NCI-H2107 treated with DMSO at 0.1 percent for 48 hours (cell line): Measurements from ENCODE around the gene PDE6B.
"Not testable (repeated sequence)": the region's sequence is repeated elsewhere in the genome, so short reads cannot be mapped to it uniquely, and the experiment has no call there.

Source experiments
- DNase-seq: peaks from one replicate; lab custom pipeline; 2025; ENCODE audit not compliant: unreplicated experiment; lab: John Stamatoyannopoulos, UW

Gene PDE6B

DNA sequence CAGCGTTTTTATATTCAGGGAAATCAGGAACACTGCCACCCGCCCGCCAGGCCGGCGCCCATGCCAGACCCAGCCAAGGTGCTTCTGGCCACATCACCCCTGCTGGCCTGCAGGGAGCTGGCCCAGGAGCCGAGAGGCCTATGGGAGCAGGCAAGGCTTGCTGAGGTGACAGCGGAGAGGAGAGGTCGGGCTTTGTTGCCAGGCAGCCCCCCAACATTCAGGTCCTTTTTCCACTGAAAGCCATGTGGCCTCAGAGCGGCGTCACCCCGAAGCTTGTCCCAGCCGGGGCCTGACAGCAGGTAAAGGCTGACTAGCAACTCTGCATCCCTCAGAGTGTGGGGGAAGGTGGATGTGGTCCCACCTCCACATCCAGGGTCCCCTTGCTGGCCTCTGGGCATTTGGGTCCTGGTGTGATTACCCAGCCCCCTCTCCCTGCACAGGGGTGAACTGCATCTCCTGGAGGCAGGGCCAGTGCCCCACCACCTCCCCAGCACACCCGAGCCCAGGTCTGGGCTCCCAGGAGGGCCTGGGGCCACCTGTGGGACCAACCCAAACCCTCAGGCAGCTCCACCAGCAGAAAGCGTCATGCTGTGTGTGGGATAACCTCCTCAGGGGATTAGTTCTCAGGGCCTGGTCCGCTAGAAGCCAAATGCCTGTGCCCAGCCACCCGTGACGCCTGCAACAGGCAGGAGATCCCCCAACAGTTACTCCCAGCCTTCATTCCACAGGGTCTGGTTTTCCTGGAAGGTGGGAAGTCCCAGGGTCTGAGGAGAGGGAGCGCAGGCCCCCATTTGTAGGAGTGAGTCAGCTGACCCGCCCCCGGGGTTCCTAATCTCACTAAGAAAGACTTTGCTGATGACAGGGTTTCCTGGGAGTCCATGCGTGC, at the start of gene PDE6B:
PDE6B (plus strand) TSS at position 869 of the 886 bp plus-strand sequence. CDS start 54 bp downstream, outside the sequence.
- DNase-seq, result no peak

DNA sequence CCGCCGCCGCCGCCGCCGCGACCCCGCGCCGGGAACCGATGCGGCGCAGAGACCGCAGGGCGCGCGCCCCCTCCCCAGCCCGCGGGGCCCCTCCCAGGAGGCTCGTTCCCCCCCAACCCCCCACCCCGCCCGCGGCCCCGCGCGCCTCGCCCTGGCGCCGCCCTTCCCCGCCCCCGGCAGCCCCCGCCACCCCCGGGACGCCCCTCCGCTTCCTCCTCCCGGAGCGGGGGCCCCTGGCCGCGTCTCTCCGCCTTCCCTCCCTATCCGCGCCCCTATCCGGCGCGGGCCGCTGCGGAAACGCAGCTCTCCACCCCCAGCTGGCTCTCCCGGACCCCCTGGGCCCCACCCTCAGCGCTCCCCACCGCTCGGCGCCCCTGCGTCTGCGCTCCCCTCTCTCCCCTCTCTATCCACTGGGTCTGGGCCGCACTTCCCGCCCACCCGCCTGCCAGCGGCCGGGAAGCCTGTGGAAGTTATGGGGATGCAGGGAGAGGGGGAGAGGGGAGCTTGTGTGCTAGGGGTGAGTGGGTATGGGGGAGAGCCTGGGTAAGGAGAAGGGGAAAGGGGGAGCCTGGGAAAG, 49.0 kb upstream of the PDE6B start, which contains the start of gene TMEM271:
TMEM271 (minus strand) TSS at position 51 of the 577 bp plus-strand sequence. CDS start 233 bp downstream, outside the sequence.
- no peak for DNase-seq

DNA sequence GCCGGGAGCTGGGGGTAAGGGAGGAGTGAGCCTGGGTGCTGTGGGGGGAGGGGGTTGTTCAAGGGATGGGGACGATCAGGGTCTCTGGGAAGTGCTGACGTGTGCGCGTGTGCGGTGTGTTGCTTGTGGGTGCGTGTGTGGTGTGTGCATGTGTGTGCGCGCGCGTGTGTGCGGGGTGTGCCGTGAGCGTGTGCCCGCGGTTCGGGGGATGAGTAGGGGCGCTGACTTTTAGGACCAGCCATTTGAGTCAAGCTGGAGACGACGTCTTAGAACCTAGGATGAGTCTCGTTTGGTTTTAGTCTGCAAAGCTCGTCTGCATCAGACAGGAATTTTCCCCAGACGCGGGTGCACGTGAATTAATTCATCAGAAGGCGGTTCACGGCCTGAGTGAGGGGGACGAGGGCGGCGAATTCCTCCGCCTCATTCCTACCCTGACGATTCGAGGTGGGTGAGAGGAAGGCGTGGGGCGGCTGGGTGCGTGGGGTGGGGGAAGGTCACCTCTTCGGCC, 48.3 kb upstream of the PDE6B start:
- DNase-seq, result no peak

DNA sequence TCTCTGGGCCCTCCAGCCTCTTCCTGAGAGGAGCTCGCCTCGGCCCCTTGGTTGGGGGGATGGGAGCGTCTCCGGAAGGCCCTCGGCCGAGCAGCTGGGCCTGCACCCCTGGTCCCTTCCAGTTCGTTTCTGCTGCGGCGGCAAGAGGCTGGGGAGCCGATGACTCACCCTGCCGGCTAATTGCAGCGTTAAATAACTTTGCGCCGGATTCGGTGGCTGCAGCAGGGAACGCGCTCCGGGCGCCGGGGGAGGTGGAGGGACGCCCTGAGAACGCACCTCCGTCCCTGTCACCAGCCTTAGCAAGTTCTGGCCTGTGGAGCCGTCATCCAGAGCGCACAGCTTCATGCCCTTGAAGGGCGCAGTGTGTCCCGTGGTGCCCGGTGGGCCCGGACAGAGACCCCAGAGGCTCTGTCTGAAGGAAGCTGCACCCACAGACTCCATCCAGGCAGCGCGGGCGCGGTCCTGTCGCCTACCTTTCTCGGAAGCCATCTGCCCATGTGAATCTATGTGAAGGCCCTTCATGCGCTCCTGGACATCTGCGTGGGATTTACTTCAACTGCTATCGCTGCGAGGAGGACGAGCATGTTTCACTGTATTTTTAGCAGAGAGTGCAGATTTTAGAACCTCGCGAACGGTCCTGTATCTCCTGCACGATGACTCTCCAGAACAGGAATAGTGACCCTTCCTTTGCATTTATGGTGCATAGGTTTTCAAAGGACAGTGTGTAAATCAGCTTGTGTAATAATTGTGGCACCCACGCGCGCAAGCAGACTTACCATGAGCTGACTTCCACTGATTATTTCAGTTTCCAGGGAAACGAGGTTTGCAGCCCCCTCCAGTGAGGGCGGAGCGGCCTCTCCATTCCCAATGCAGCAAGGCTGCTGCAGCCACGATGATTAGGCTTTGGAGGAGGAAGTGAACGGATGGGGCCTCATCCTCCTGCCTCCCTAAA, 47.6 kb upstream of the PDE6B start:
- no peak for DNase-seq

DNA sequence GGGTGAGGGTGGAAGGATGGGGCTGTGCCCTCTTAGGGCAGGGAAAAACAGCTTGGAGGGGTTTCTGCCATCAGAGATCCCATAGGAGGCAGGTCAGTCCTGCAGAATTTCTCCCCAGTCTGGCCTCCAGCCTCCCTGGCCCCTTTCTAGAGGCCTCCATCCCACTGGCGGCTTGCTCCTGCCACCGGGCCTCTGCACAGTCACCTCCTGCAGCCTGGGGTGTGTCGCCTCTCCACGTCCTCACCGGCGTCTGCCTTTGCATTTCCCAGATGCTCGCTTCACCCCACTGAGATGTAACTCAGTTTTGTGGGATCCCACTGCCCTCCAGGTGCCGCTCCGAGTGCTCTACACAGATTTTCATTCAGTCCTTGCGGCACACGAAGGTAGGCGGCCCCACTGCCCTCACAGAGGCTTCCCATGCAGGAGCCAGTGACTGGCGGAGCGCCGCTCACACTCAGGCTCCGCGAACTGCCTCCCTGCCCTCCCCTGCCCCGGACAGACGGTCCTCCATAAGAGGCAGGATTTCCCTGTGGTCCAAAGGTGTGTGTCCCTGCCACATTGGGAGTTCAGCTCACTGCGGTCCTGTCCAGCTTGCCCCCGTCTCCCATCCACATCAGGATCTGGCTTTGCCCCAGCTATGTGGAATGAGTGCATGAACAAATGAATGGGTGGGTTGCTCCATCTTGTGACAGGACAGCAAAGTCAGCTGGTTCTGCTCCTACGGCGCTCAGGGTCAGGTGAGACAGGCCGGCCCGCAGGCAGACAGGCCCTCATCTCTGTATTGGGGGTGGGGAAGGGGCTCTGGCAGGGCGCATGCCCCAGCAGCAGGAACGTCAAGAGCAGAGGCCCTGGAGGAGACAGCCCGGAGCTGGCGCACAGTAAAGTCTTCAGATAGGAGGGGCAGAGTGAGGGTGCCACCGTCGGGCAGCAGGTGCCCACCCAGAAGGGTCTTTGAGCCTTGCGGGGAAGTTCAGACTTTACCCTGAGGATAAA, 46.6 kb upstream of the PDE6B start:
- no peak for DNase-seq

DNA sequence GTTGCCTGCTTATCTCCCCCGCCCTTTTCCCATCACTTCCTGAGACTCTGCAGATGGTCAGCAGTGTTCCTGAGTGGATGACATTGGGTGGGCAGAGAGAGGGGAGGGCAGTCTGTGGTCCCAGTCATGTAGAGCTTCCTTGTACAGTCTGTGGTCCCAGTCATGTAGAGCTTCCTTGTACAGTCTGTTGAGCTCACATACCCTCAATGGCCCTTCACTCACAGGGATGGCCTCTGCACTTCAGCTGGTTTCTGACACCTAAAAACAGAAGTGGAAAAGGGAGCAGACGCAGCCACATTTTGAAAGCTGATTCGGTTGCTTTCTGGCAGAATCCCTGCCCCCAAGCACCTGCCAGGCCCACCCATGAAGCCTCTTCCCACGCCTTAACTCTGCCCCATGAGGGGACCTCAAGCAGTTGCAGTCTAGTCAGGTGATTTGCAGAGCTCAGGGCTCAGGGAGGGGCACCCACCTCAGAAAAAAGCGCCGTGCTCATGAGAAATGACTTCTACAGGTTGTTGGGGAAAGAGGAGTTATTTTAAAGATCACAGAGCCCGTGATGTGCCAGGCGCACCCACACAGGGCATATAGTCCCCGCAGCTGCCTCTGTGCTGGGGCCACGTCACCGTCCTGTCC, 45.7 kb upstream of the PDE6B start:
- DNase-seq, result no peak

DNA sequence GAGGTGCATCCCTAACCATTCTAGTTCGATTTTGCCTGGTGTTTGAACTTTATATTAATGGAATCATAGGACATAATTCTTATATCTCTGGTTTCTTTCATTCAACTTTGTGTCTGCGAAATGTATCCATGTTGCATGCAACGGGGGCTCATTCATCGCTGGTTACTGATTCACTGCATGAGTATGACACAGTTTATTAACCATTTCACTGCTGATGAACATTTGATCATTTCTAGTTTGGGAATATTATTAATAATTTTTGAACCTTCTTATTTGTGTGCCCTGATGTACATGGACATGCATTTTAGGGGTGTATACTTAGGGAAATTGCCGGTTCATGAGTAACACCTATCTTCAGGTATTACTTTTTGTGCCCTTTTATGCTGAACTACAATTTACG, 44.2 kb upstream of the PDE6B start:
- DNase-seq, result no peak

DNA sequence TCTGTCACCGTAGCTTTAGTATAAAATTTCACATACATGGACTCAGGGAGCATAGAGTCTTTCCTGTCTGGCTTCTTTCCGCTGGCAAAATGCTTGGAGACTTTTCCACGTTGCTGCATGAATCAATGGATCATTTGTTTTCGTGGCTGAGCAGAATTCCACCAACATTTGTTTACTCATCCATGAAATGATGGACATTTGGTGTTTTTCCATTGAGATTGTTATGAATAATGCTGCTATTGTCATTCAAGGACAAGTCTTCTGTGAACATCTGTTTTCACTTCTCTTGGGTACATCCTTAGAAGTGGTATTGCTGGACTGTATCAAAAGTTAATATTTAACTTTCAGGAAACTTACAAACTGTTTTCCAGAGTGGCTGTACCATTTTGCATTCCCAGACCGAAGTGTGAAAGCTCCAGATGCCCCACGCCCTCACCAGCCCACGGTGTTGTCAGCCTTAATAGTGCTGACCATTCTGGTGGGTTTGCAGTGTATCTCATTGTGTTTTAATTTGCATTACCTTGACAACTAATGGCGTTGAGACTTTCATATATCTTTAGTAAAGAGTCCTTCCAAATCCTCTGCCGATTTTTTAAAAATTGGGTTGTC, 43.5 kb upstream of the PDE6B start:
- DNase-seq, result no peak

DNA sequence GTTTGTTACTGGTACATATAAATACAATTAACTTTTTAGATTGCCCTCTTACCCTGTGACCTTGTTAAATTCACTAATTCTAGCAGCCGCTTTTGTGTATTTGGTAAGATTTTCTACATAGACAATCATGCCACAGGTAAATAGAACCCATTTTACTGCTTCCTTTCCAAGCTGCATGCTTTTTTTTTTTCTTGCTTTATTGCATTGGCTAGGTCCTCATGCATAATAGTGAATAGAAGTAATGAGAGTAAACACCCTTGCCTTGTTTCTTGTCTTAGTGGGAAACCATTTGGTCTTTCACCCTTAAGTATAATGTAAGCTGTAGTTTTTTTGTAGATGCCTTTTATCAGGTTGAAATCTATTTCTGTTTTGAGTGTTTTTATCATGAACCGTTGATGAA, 41.6 kb upstream of the PDE6B start:
- no peak for DNase-seq

DNA sequence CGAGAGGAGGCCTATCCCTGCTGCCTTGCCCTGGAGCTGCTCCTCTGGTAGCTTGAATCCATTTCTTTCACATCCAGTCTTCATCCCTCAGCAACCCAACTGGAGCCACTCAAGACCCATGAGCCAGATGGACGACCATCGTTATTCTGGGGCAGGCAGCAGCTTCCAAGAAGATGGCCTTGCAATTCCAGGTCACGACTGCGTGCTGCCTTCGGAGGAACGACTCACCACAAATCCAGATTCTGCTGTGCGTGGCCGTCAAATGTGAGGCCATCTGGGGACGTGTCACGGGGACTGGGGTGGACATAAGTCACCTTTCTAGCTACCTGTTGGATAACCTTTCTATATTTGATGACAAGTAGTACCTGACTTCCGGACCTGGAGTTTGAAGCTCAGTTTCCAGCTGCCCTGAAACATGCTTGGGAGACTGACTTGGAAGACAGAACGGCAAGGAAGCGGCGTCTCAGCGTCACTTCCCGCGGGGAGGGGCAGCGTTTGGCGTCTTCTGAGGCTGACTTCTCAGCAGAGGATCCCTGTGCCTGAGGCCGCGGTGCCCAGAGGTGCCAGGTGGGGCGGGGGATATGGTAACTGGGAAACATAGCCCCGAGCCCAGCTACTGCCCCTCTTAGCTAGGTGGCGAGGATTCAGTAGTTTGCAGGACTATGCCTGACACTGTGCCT, 37.6 kb upstream of the PDE6B start:
- no peak for DNase-seq

DNA sequence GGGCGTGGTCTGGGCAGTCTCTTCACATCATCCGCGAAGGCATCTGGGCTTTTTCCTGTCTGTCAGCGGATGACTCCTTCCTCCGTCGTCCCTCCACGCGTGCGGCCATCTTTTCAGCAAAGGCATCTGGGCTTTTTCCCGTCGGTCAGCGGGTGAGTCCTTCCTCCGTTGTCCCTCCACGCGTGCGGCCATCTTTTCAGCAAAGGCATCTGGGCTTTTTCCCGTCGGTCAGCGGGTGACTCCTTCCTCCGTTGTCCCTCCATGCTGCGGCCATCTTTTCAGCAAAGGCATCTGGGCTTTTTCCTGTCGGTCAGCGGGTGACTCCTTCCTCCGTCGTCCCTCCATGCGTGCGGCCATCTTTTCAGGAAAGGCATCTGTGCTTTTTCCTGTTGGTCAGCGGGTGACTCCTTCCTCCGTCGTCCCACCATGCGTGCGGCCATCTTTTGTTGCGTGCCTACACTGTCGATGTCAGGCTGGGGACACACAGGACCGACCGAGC, 37.0 kb upstream of the PDE6B start:
- DNase-seq, result no peak

DNA sequence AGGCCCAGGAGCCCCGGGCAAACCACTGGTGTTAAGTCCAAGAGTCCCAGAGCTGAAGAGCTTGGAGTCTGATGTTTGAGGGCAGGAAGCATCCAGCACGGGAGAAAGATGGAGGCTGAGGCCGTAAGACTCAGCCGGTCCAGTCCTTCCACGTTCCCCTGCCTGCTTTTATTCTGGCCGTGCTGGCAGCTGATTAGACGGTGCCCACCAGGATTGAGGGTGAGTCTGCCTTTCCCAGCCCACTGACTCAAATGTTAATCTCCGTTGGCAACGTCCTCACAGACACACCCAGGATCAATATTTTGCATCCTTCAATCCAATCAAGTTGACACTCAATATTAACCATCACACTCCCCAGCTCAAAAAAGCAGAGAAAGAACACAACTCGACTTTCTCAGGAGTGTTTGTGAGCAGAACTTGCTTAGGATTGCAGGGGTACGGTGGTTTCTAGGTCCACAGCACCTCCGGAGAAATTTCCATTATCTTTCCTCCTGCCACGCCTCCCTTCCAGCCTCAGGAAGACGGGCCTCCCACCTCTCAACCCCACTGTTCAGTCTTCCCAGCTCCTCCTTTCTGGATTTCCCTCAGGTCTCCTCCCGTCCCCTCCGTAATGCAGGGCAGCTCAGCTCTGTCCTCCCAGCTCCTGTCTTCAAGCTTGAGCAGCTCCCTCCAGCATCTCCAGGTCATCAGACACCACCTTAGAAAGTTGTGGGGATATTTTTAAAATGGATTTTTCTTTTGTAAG, 36.0 kb upstream of the PDE6B start:
- DNase-seq, result no peak

DNA sequence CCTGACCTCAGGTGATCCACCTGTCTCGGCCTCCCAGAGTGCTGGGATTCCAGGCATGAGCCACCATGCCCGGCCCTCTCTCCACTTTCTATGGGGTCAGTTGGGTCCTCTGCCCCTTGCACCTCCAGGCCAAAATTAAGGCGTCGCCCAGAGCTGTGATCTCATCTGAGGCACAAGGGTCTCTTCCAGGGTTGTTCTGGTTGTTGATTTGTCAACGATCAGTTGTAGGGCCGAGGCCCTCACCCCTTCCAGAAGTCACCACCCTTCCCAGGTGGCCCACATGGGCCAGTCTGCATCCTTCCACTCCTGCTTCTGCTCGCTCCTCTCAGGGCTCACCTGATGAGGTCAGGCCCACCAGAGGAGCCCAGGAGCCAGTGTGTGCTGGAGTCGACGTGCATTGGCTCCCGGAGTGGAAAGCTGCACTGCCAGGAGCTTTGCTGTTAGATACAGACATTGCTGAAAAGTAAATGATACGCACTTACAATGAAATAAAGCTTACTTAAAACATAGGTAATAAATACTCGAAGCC, 35.0 kb upstream of the PDE6B start:
- DNase-seq, result no peak

DNA sequence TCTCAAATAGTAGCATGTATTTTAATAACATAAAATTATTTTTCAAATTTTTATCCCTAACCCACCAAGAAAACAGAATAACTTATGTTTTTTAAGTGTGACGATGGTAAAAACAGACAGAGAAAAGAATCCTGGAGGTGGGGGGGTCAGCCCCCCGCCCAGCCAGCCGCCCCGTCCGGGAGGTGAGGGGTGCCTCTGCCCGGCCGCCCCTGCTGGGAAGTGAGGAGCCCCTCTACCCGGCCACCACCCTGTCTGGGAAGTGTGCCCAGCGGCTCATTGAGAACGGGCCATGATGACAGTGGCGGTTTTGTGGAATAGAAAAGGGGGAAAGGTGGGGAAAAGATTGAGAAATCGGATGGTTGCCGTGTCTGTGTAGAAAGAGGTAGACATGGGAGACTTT, 33.2 kb upstream of the PDE6B start:
- not testable (repeated sequence) for DNase-seq

DNA sequence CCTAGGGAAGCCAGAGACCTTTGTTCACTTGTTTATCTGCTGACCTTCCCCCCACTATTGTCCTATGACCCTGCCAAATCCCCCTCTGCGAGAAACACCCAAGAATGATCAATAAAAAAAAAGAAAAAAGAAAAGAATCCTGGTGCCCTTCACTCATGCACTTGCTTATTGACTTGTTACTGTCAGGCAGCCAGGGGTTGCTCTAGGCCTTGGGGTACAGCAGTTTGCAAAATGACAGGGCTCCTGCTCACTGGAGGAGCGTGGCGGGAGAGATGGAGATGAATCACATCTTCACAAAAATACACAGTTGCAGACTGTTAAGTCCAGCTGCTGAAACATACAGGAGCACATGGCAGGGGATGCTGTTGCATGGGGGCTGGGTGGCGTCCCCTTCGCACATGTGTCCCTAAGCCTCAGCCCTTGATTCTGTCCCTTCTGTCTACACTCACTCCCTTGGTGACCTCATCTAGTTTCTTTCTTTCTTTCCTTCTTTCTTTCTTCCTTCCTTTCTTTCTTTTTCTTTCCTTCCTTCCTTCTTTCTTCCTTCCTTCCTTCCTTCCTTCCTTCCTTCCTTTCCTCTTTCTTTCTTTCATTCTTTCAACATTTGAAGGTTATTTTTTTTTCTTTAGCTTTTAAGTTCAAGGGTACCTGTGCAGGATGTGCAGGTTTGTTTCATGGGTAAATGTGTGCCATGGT, 32.4 kb upstream of the PDE6B start:
- no peak for DNase-seq

DNA sequence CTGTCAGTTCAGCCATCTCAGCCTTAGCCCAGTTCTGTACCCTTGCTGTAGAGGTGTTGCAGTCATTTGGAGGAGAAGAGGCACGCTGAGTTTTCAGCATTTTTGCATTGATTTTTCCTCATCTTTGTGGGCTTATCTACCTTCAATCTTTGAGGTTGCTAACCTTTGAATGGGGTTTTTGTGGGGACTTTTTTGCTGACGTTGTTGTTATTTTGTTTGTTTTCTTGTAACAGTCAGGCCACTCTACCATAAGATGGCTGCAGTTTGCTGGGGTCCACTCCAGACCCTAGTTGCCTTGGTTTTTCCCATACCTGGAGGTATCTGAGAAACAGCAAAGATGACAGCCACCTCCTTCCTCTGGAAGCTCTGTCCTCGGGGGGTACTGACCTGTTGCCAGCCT, 26.4 kb upstream of the PDE6B start:
- DNase-seq, result no peak

DNA sequence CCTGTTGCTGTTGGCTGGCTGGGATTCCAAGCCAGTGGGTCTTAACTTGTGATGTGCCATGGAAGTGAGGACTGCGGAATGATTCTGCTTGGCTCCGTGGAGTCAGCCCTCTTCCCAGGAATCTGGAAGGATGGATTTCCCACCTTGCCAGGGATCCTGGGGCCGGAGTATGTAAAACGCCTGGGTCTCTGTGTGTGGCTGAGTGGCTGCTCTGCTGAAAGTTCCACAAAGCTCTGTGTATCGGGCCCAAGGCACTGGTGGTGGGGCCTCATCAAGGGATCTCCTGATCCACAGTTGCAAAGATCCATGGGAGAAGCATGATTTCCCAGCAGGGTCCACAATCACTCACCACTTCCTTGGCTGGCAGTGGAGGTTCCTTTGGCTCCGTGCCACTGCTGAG, 25.2 kb upstream of the PDE6B start:
- DNase-seq, result no peak
